HG03439 (cell line): ENCODE data around the gene AXIN1.
"Not testable (repeated sequence)": the region's sequence is repeated elsewhere in the genome, so short reads cannot be mapped to it uniquely, and the experiment has no call there.

Source experiments
- ATAC-seq: cut with Tn5 transposase; IDR thresholded peaks from one replicate; pipeline ENCODE4 v1.9.1; 2021; ENCODE audit warnings: mild to moderate bottlenecking, moderate library complexity; ENCODE audit not compliant: unreplicated experiment

AXIN1 gene

GRCh38 chr16:381789-382717, 29.5 kb upstream of the AXIN1 start, which contains the start of gene PGAP6:
PGAP6 (minus strand) TSS chr16:381978; CDS start chr16:381821, 157 bp downstream.
- peak; percentile 57 for ATAC-seq

- peak; percentile 35 for ATAC-seq
Observed at GRCh38 chr16:381012-381788, 28.7 kb upstream of the AXIN1 start.

- no peak for ATAC-seq
Observed at GRCh38 chr16:380762-381011, 28.2 kb upstream of the AXIN1 start.

- ATAC-seq = no peak
Observed at GRCh38 chr16:379961-380761, 27.6 kb upstream of the AXIN1 start.

GRCh38 chr16:379183-379960, 26.8 kb upstream of the AXIN1 start:
- no peak for ATAC-seq

GRCh38 chr16:378821-379182, 26.3 kb upstream of the AXIN1 start:
- ATAC-seq = no peak

GRCh38 chr16:378113-378820, 25.7 kb upstream of the AXIN1 start:
- not testable (repeated sequence) for ATAC-seq

- ATAC-seq = no peak
Observed at GRCh38 chr16:377419-377951, 25.0 kb upstream of the AXIN1 start.

- no peak for ATAC-seq
Observed at GRCh38 chr16:376817-377418, 24.4 kb upstream of the AXIN1 start.

- no peak for ATAC-seq
Observed at GRCh38 chr16:375927-376816, 23.6 kb upstream of the AXIN1 start.

- ATAC-seq = no peak
Observed at GRCh38 chr16:375212-375611, 22.7 kb upstream of the AXIN1 start.

GRCh38 chr16:374616-374926, 22.0 kb upstream of the AXIN1 start:
- no peak for ATAC-seq

- ATAC-seq = no peak
Observed at GRCh38 chr16:373848-374615, 21.5 kb upstream of the AXIN1 start.

GRCh38 chr16:373020-373598, 20.6 kb upstream of the AXIN1 start:
- no peak for ATAC-seq

- no peak for ATAC-seq
Observed at GRCh38 chr16:372302-372983, 19.9 kb upstream of the AXIN1 start.

GRCh38 chr16:371515-372301, 19.2 kb upstream of the AXIN1 start:
- no peak for ATAC-seq
